Kidney epithelial cell (primary cell): Measurements from ENCODE around the gene NLGN2. TPM values are rescaled to one million over a fixed set of nuclear protein-coding genes. Genes with fewer than 3 reads are reported as not detected.
A peak's percentile ranks its signal among the peaks of the same experiment; 100 is the strongest.

Experiments
- DNase-seq: peaks from one replicate; pipeline ENCODE4 v3.0.0-alpha.2; 2010; ENCODE audit warnings: low read depth
- H3K27me3 ChIP-seq: 2 replicates; pipeline ENCODE4 v1.6.0; 2011; ENCODE audit warnings: low read length; ENCODE audit not compliant: control insufficient read depth, insufficient read depth
- H3K36me3 ChIP-seq: 2 replicates; pipeline ENCODE4 v1.5.1; 2011; ENCODE audit warnings: low read length; ENCODE audit not compliant: control insufficient read depth, insufficient read depth
- H3K4me3 ChIP-seq: 2 replicates; pipeline ENCODE4 v1.5.1; 2011; ENCODE audit warnings: low read depth, mild to moderate bottlenecking, control low read depth, low read length
- CTCF ChIP-seq: IDR thresholded peaks from 2 replicates; pipeline ENCODE4 v1.5.1; 2011; ENCODE audit warnings: mild to moderate bottlenecking, moderate library complexity, low read length, control low read depth, inconsistent platforms; ENCODE audit not compliant: insufficient read depth, poor library complexity, severe bottlenecking
- total RNA-seq: library from RNA; depleted of rRNA; stranded (reverse); fragments of >200 nt; gene quantifications from 2 replicates; pipeline ENCODE4 v1.2.3, GENCODE V29; 2015

Gene NLGN2
- total RNA-seq, 1 donor from 2014 or later, result 8.4 TPM

DNA sequence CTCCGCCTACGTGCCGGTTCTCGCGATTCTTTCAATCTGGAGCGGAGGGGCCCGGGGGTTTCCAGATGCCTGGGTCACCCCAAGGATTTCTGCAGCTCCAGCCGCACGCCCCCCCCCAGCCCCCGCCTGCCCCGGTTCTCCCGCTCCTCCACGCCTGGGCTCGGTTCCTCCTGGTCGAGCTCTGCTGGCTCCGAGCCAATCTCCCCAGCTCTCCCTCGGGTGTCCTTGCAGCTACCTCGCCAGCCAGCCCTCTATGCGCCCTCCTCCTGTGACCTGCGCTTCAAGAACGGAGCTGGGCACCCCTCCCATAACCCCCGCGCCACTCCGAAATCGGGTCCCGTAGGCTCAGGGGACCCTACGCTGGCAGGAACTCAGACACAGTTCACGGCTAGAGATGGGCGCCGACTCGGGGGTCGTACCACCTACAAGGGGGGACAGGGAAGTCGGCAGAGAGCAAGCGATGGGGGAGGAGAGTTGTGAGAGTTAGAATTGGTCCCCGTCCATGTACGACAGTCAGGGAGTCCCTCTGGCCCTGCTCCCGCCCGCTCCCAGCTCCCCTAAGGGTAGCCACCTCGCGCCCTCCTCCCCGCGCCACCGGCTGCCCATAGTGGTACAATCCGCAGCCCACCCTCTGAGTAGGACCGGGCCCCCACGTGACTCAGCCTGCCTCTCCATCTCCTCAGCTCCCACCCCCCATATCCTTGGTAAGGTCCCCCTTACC is 32.6 kb downstream of the NLGN2 start:
- DNase-seq, result no peak
- H3K27me3 ChIP-seq, result peaks cover 2% of the 10 kb centered on the region
- no peaks in the 10 kb centered on the region for H3K36me3 ChIP-seq
- TF ChIP-seq CTCF, result no peak
- H3K4me3 ChIP-seq, result peak overlapping the region; percentile 51

- peak overlapping the region; percentile 51 for H3K4me3 ChIP-seq
- no peak for TF ChIP-seq CTCF
- DNase-seq, result no peak
- peaks cover 2% of the 10 kb centered on the region for H3K27me3 ChIP-seq
- no peaks in the 10 kb centered on the region for H3K36me3 ChIP-seq
Observed at GRCh38 chr17:7440834-7441195, 33.2 kb downstream of the NLGN2 start.

DNA sequence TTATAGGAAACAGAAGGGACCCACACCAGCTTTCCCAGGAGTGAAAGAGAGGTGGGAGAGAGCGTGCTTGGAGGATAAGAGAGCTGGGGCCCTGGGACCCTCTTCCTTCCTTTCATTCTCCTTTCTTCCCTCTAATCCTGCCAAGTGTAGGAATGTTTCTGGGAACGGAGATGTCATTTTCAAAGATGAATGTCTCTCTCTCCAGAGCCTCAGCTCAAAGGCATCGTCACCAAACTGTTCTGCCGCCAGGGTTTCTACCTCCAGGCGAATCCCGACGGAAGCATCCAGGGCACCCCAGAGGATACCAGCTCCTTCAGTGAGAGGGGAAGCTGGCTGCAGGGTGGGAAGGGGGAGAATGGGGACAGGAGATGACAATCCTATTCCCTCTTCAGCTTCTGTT is 33.6 kb downstream of the NLGN2 start:
- Histone ChIP-seq H3K36me3 (no peaks in the 10 kb centered on the region), H3K27me3 (peaks cover 2% of the 10 kb centered on the region), H3K4me3 (no peak overlapping the region)
- no peak for TF ChIP-seq CTCF
- no peak for DNase-seq

DNA sequence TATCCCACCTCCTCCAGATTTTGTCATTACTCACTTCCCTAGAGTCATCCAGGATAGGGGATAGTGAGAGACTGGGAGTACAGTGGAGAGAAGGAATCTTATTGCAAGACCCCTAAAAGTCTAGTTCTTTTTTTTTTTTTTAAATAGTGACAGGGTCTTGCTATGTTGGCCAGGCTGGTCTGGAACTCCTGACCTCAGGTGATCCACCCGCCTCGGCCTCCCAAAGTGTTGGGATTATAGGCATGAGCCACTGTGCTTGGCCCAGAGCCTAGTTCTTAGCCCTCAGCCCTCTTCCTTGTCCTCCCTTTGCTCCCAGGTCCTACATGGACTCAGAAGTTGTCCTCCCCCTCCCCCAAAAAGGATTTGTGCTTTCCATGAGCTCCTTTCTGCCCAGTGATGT is 34.5 kb downstream of the NLGN2 start:
- Histone ChIP-seq H3K27me3 (peaks cover 2% of the 10 kb centered on the region), H3K36me3 (no peaks in the 10 kb centered on the region), H3K4me3 (no peak overlapping the region)
- no peak for DNase-seq
- no peak for TF ChIP-seq CTCF

GRCh38 chr17:7443499-7444485 is 36.1 kb downstream of the NLGN2 start:
- Histone ChIP-seq H3K27me3 (no peaks in the 10 kb centered on the region), H3K36me3 (no peaks in the 10 kb centered on the region), H3K4me3 (no peak overlapping the region)
- DNase-seq, result no peak
- no peak for TF ChIP-seq CTCF
